ENCODE results near the gene TLCD3A. TPM values are rescaled to one million over a fixed set of nuclear protein-coding genes. Genes with fewer than 3 reads are reported as not detected.
"Not testable (repeated sequence)": the region's sequence is repeated elsewhere in the genome, so short reads cannot be mapped to it uniquely, and the experiment has no call there.

TLCD3A gene
- total RNA-seq, 1 experiment from 2014 or later, result 13.9 TPM

- Histone ChIP-seq H3K36me3 (ENCODE audit: low read depth, low read length) (peaks cover 3% of the 10 kb centered on the region; the same call in 1 of the 2 replicates), H4K20me1 (ENCODE audit: low read length) (peaks cover 13% of the 10 kb centered on the region), H3K79me2 (ENCODE audit: low read length) (peaks cover 39% of the 10 kb centered on the region), H3K27me3 (ENCODE audit: low read length) (no peaks in the 10 kb centered on the region), H3K9ac (ENCODE audit: low read length) (peak overlapping the region; percentile 99), H3K9me3 (ENCODE audit: low read length) (no peaks in the 10 kb centered on the region), H3K4me1 (ENCODE audit: insufficient read depth, low read length) (peaks cover 19% of the 10 kb centered on the region), H3K27ac (ENCODE audit: low read length) (no peak overlapping the region), H3K4me2 (ENCODE audit: low read length) (peak overlapping the region; percentile 88), H3F3A (ENCODE audit: low read length, unreplicated experiment) (no peaks in the 10 kb centered on the region), H2AFZ (ENCODE audit: low read length) (peak overlapping the region; percentile 93), H3K4me3 (ENCODE audit: low read length) (peak overlapping the region; percentile 70), H3K9me2 (replicated peaks; ENCODE audit: low read length) (no peaks in the 10 kb centered on the region)
- intact Hi-C loops (cut with micrococcal nuclease), result no loop called here
- ChIA-PET CTCF (no interaction called here), POLR2A (ENCODE audit: unreplicated experiment) (interaction anchor here (0.5 kb wide), 1 partner anchor 57 kb away, joined by 3 read pairs; no protein-coding TSS in a partner anchor)
- DNase-seq (no peak), ATAC-seq (no peak; the same call in 1 of the 2 replicates)
- TF ChIP-seq, protein P1, sequence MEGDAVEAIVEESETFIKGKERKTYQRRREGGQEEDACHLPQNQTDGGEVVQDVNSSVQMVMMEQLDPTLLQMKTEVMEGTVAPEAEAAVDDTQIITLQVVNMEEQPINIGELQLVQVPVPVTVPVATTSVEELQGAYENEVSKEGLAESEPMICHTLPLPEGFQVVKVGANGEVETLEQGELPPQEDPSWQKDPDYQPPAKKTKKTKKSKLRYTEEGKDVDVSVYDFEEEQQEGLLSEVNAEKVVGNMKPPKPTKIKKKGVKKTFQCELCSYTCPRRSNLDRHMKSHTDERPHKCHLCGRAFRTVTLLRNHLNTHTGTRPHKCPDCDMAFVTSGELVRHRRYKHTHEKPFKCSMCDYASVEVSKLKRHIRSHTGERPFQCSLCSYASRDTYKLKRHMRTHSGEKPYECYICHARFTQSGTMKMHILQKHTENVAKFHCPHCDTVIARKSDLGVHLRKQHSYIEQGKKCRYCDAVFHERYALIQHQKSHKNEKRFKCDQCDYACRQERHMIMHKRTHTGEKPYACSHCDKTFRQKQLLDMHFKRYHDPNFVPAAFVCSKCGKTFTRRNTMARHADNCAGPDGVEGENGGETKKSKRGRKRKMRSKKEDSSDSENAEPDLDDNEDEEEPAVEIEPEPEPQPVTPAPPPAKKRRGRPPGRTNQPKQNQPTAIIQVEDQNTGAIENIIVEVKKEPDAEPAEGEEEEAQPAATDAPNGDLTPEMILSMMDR (conservative IDR thresholded peaks at IDR 0.05; ENCODE audit: low read depth, low read length), result no peak
- TF ChIP-seq EZH2 (IDR thresholded peaks at IDR 0.05; ENCODE audit: low read length, unreplicated experiment) (no peak), EZH2phosphoT487 (IDR thresholded peaks at IDR 0.05; ENCODE audit: borderline replicate concordance, low read length) (no peak)
- BruUV-seq (replicated peaks), result TSS peak; percentile 31
Measured at GRCh38 chr17:752620-753219, 20.3 kb downstream of the TLCD3A start.

GRCh38 chr17:753418-753817, 21.0 kb downstream of the TLCD3A start:
- Histone ChIP-seq H3K27ac (ENCODE audit: low read length) (no peak overlapping the region), H3K4me1 (ENCODE audit: insufficient read depth, low read length) (peaks cover 19% of the 10 kb centered on the region), H3K79me2 (ENCODE audit: low read length) (peaks cover 32% of the 10 kb centered on the region), H3K27me3 (ENCODE audit: low read length) (no peaks in the 10 kb centered on the region), H2AFZ (ENCODE audit: low read length) (no peak overlapping the region), H3K4me2 (ENCODE audit: low read length) (no peak overlapping the region), H4K20me1 (ENCODE audit: low read length) (peaks cover 13% of the 10 kb centered on the region), H3K9ac (ENCODE audit: low read length) (no peak overlapping the region), H3K4me3 (ENCODE audit: low read length) (no peak overlapping the region), H3K9me2 (replicated peaks; ENCODE audit: low read length) (no peaks in the 10 kb centered on the region), H3K36me3 (ENCODE audit: low read depth, low read length) (no peaks in the 10 kb centered on the region), H3F3A (ENCODE audit: low read length, unreplicated experiment) (no peaks in the 10 kb centered on the region), H3K9me3 (ENCODE audit: low read length) (no peaks in the 10 kb centered on the region)
- intact Hi-C loops (cut with micrococcal nuclease), result no loop called here
- ChIA-PET POLR2A (ENCODE audit: unreplicated experiment) (no interaction called here), CTCF (interaction anchor here (0.6 kb wide), 1 partner anchor 28 kb away, joined by 3 read pairs; the partner anchor contains the start of gene GLOD4)
- TF ChIP-seq EZH2phosphoT487 (IDR thresholded peaks at IDR 0.05; ENCODE audit: borderline replicate concordance, low read length) (no peak), EZH2 (IDR thresholded peaks at IDR 0.05; ENCODE audit: low read length, unreplicated experiment) (no peak)
- TF ChIP-seq, protein P1 (conservative IDR thresholded peaks at IDR 0.05; ENCODE audit: low read depth, low read length), result no peak
- ATAC-seq (no peak), DNase-seq (no peak)
- no TSS peak for BruUV-seq (replicated peaks)

DNA sequence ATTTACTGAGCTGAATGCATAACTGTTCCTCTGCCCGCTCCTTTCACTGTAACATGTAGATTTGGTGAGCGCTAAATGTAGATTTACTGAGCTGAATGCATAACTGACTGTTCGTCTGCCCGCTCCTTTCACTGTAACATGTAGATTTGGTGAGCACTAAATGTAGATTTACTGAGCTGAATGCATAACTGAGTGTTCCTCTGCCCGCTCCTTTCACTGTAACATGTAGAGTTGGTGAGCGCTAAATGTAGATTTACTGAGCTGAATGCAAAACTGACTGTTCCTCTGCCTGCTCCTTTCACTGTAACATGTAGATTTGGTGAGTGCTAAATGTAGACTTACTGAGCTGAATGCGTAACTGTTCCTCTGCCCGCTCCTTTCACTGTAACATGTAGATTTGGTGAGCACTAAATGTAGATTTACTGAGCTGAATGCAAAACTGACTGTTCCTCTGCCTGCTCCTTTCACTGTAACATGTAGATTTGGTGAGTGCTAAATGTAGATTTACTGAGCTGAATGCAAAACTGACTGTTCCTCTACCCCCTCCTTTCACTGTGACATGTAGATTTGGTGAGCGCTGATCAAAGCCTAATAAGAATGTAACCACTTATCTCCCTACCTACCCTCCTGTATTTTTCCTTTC, 23.0 kb downstream of the TLCD3A start:
- H3F3A ChIP-seq (ENCODE audit: low read length, unreplicated experiment); intact Hi-C loops (cut with micrococcal nuclease); DNase-seq; H3K9me2 ChIP-seq (replicated peaks; ENCODE audit: low read length); H3K27me3 ChIP-seq (ENCODE audit: low read length); H3K4me3 ChIP-seq (ENCODE audit: low read length); BruUV-seq (replicated peaks); H3K36me3 ChIP-seq (ENCODE audit: low read depth, low read length); H4K20me1 ChIP-seq (ENCODE audit: low read length); H3K9ac ChIP-seq (ENCODE audit: low read length); H2AFZ ChIP-seq (ENCODE audit: low read length); CTCF ChIA-PET; H3K9me3 ChIP-seq (ENCODE audit: low read length); ATAC-seq; H3K27ac ChIP-seq (ENCODE audit: low read length); POLR2A ChIA-PET (ENCODE audit: unreplicated experiment); H3K4me2 ChIP-seq (ENCODE audit: low read length); H3K4me1 ChIP-seq (ENCODE audit: insufficient read depth, low read length): not testable (repeated sequence)
- H3K79me2 ChIP-seq (ENCODE audit: low read length), result peaks cover 16% of the 10 kb centered on the region

DNA sequence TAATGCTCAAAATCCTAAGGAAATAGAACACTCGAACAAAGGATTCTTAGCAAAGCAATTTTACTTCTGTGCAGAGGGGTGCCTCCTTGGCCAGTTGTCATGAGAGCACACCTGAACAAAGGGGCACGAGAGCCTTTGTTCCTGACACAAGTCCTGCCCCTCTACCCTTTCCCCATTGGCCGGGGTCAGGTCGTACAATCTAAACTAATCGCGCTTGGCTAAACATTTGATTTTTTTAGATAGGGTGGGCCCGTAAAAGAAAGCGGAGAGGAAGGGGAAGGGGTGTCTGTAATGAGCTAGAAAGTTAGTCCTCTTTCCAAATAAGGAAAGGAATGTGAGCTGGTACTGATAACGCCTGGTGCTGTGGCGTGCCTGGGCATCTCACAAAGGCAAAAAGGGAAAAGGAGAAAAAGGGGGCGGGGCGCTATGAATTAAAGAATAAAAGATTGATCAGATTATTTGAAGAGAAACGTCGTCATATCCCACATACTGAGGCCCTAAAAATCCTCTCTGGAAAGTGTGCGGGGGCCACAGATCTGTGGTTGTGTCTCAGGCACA, 23.7 kb downstream of the TLCD3A start:
- intact Hi-C loops (cut with micrococcal nuclease); H3K79me2 ChIP-seq (ENCODE audit: low read length); H3F3A ChIP-seq (ENCODE audit: low read length, unreplicated experiment); DNase-seq; H3K4me2 ChIP-seq (ENCODE audit: low read length); CTCF ChIA-PET; ATAC-seq; H3K27me3 ChIP-seq (ENCODE audit: low read length); H3K27ac ChIP-seq (ENCODE audit: low read length); H4K20me1 ChIP-seq (ENCODE audit: low read length); H3K4me1 ChIP-seq (ENCODE audit: insufficient read depth, low read length); H3K9ac ChIP-seq (ENCODE audit: low read length); BruUV-seq (replicated peaks); H2AFZ ChIP-seq (ENCODE audit: low read length); H3K4me3 ChIP-seq (ENCODE audit: low read length); POLR2A ChIA-PET (ENCODE audit: unreplicated experiment); H3K36me3 ChIP-seq (ENCODE audit: low read depth, low read length); H3K9me2 ChIP-seq (replicated peaks; ENCODE audit: low read length); H3K9me3 ChIP-seq (ENCODE audit: low read length): not testable (repeated sequence)
